SH-SY5Y (cell line): ENCODE results near the gene HMCES.

ENCODE experiments used
- GATA2 ChIP-seq: IDR thresholded peaks from 2 replicates; pipeline ENCODE4 v1.6.1; 2011; ENCODE audit warnings: mild to moderate bottlenecking, low read depth, low read length
- GATA3 ChIP-seq: IDR thresholded peaks from 2 replicates; pipeline ENCODE4 v1.6.1; 2011; ENCODE audit warnings: low read depth, mild to moderate bottlenecking, low read length, moderate library complexity

The HMCES gene

GRCh38 chr3:129336093-129336706 is 57.5 kb downstream of the HMCES start:
- no peak for TF ChIP-seq GATA3
- TF ChIP-seq GATA2, result no peak

GRCh38 chr3:129341331-129342141 is 62.9 kb downstream of the HMCES start:
- TF ChIP-seq GATA2, result no peak

GRCh38 chr3:129343643-129344360 is 65.1 kb downstream of the HMCES start:
- TF ChIP-seq GATA2 (no peak), GATA3 (no peak)

- TF ChIP-seq GATA3 (no peak), GATA2 (peak; percentile 49)
Measured at GRCh38 chr3:129344540-129345220, 66.0 kb downstream of the HMCES start.

GRCh38 chr3:129345281-129345680 is 66.6 kb downstream of the HMCES start:
- TF ChIP-seq GATA2 (no peak), GATA3 (no peak)

GRCh38 chr3:129345971-129346370 is 67.3 kb downstream of the HMCES start:
- TF ChIP-seq GATA2, result no peak
- TF ChIP-seq GATA3, result no peak

GRCh38 chr3:129346695-129347457 is 68.2 kb downstream of the HMCES start:
- no peak for TF ChIP-seq GATA3
- peak; percentile 42; the same call in 1 of the 2 replicates for TF ChIP-seq GATA2

GRCh38 chr3:129347458-129347845 is 68.8 kb downstream of the HMCES start:
- TF ChIP-seq GATA3 (no peak), GATA2 (no peak)

- TF ChIP-seq GATA3, result no peak
- no peak for TF ChIP-seq GATA2
Measured at GRCh38 chr3:129348734-129349133, 70.1 kb downstream of the HMCES start.

- TF ChIP-seq GATA3 (no peak), GATA2 (no peak)
Measured at GRCh38 chr3:129349791-129350190, 71.1 kb downstream of the HMCES start.

- TF ChIP-seq GATA2, result no peak
- TF ChIP-seq GATA3, result no peak
Measured at GRCh38 chr3:129352045-129352444, 73.4 kb downstream of the HMCES start.

GRCh38 chr3:129352650-129353588 is 74.2 kb downstream of the HMCES start:
- TF ChIP-seq GATA3, result no peak
- TF ChIP-seq GATA2, result no peak

GRCh38 chr3:129353589-129353941 is 74.9 kb downstream of the HMCES start:
- no peak for TF ChIP-seq GATA2
- TF ChIP-seq GATA3, result no peak
